Iris pigment epithelial cell (primary cell): ENCODE data around the gene PHKB.
"Not testable (repeated sequence)": the region's sequence is repeated elsewhere in the genome, so short reads cannot be mapped to it uniquely, and the experiment has no call there.

Source experiments
- DNase-seq: peaks from one replicate; pipeline ENCODE4 v3.0.0-alpha.2; 2011; ENCODE audit warnings: low read depth

Gene PHKB

GRCh38 chr16:47460711-47461597 lies at the start of gene PHKB, which contains the start of gene ITFG1:
Gene PHKB, plus strand, starts transcription at chr16:47461331. Its CDS starts 20 bp downstream, at chr16:47461351.
Gene ITFG1, minus strand, starts transcription at chr16:47461063. Its CDS starts 18 bp downstream, at chr16:47461045.
- peak; percentile 92 for DNase-seq

- no peak for DNase-seq
Observed at GRCh38 chr16:47413041-47413440, 48.1 kb upstream of the PHKB start.

GRCh38 chr16:47416869-47417268 lies 44.3 kb upstream of the PHKB start:
- DNase-seq: no peak

GRCh38 chr16:47424846-47425245 lies 36.3 kb upstream of the PHKB start:
- DNase-seq: no peak

- no peak for DNase-seq
Observed at GRCh38 chr16:47426806-47427205, 34.3 kb upstream of the PHKB start.

GRCh38 chr16:47431960-47432359 lies 29.2 kb upstream of the PHKB start:
- DNase-seq: no peak

GRCh38 chr16:47434274-47434673 lies 26.9 kb upstream of the PHKB start:
- DNase-seq: not testable (repeated sequence)

GRCh38 chr16:47440066-47440465 lies 21.1 kb upstream of the PHKB start:
- DNase-seq: not testable (repeated sequence)

GRCh38 chr16:47442884-47443283 lies 18.2 kb upstream of the PHKB start:
- not testable (repeated sequence) for DNase-seq

GRCh38 chr16:47446431-47446830 lies 14.7 kb upstream of the PHKB start:
- DNase-seq: no peak

- no peak for DNase-seq
Observed at GRCh38 chr16:47448830-47449575, 12.1 kb upstream of the PHKB start.

- DNase-seq: peak; percentile 42
Observed at GRCh38 chr16:47449788-47450187, 11.3 kb upstream of the PHKB start.

- DNase-seq: no peak
Observed at GRCh38 chr16:47458331-47458730, 2.8 kb upstream of the PHKB start.

GRCh38 chr16:47459603-47460002 lies 1.5 kb upstream of the PHKB start:
- no peak for DNase-seq

GRCh38 chr16:47460359-47460710 lies 796 bp upstream of the PHKB start:
- peak; percentile 12 for DNase-seq

- DNase-seq: peak; percentile 57
Observed at GRCh38 chr16:47461598-47462266, 601 bp downstream of the PHKB start.

GRCh38 chr16:47463771-47464624 lies 2.9 kb downstream of the PHKB start:
- DNase-seq: no peak

GRCh38 chr16:47465919-47466630 lies 4.9 kb downstream of the PHKB start:
- no peak for DNase-seq

GRCh38 chr16:47467501-47467900 lies 6.4 kb downstream of the PHKB start:
- DNase-seq: no peak

GRCh38 chr16:47468070-47468689 lies 7.0 kb downstream of the PHKB start:
- peak; percentile 17 for DNase-seq
